B cell (primary cell): Measurements from ENCODE around the gene EHBP1. TPM values are rescaled to one million over a fixed set of nuclear protein-coding genes. Genes with fewer than 3 reads are reported as not detected.
A peak's percentile ranks its signal among the peaks of the same experiment; 100 is the strongest.

Experiments
- ATAC-seq: fragments of 200-7000 bp; cut with Tn5 transposase; one replicate; pipeline ENCODE4 v1.10.0; 2021; ENCODE audit warnings: low read depth, mild to moderate bottlenecking, moderate number of reproducible peaks, moderate library complexity
- CTCF ChIA-PET: fragments of 350-600 bp; sonication (Branson Sonifier 250); formaldehyde crosslinking; loops from one replicate; lab custom pipeline; 2021; ENCODE audit warnings: antibody characterized with exemption, inconsistent platforms; lab: Charles Lee
- POLR2A ChIA-PET: fragments of 350-600 bp; sonication (Branson Sonifier 250); formaldehyde crosslinking; loops from one replicate; lab custom pipeline; 2021; ENCODE audit warnings: antibody characterized with exemption; lab: Charles Lee
- DNase-seq: peaks from one replicate; pipeline ENCODE4 v3.0.0; 2013
- H2AFZ ChIP-seq: 2 replicates; pipeline ENCODE4 v1.6.1; 2012; ENCODE audit warnings: mild to moderate bottlenecking, low read depth, low read length; ENCODE audit not compliant: insufficient read depth, poor library complexity, severe bottlenecking
- H3K27ac ChIP-seq, 2 donors: 1 replicate in 1 of 2; 2 replicates in 1 of 2; pipeline ENCODE4 v1.5.1; 2012 to 2013; ENCODE audit warnings: low read length in 2 of 2, mild to moderate bottlenecking in 2 of 2, moderate library complexity in 1 of 2
- H3K27me3 ChIP-seq, 4 experiments: fragments of 200-600 bp in 1 of 4; sonication (generic) in 1 of 4; replicated peaks in 1 of 4; 1 replicate in 2 of 4; 2 replicates in 2 of 4; pipeline versions ENCODE4 v1.6.1 to v1.7.0; 2013 to 2016; ENCODE audit warnings: low read length in 3 of 4, mild to moderate bottlenecking in 2 of 4, mixed read lengths in 1 of 4, moderate library complexity in 1 of 4; ENCODE audit not compliant: insufficient read depth in 4 of 4, control insufficient read depth in 3 of 4; ENCODE audit errors: control extremely low read depth in 1 of 4
- H3K36me3 ChIP-seq, 2 experiments: replicated peaks in 1 of 2; 1 replicate in 1 of 2; 2 replicates in 1 of 2; pipeline versions ENCODE4 v1.6.1 to v1.7.1; 2013; ENCODE audit warnings: low read length in 1 of 2; ENCODE audit not compliant: insufficient read depth in 2 of 2, control insufficient read depth in 1 of 2; ENCODE audit errors: control extremely low read depth in 1 of 2, extremely low read depth in 1 of 2
- H3K4me1 ChIP-seq, 2 donors: fragments of 200-600 bp in 1 of 2; sonication (generic) in 1 of 2; 1 replicate in 1 of 2; 2 replicates in 1 of 2; pipeline versions ENCODE4 v1.5.1 to v1.6.1; 2013 to 2017; ENCODE audit warnings: low read length in 2 of 2; ENCODE audit not compliant: control insufficient read depth in 2 of 2, insufficient read depth in 2 of 2
- H3K4me2 ChIP-seq: replicated peaks from 2 replicates; pipeline ENCODE3; 2012; ENCODE audit warnings: mild to moderate bottlenecking, low read depth, low read length; ENCODE audit not compliant: poor library complexity, severe bottlenecking
- H3K4me3 ChIP-seq, 5 experiments: fragments of 200-600 bp in 1 of 5; sonication (generic) in 1 of 5; 1 replicate in 3 of 5; 2 replicates in 2 of 5; pipeline versions ENCODE4 v1.5.1 to v1.7.0; 2011 to 2016; ENCODE audit warnings: low read length in 4 of 5, mild to moderate bottlenecking in 4 of 5, low read depth in 2 of 5, control low read depth in 1 of 5, moderate library complexity in 1 of 5; ENCODE audit not compliant: insufficient read depth in 1 of 5; ENCODE audit errors: control extremely low read depth in 1 of 5, extremely low read depth in 1 of 5
- H3K79me2 ChIP-seq: fragments of 200-600 bp; sonication (generic); one replicate; pipeline ENCODE4 v1.6.0; 2016; ENCODE audit warnings: low read length; ENCODE audit not compliant: control insufficient read depth, insufficient read depth
- H3K9ac ChIP-seq: fragments of 200-600 bp; sonication (generic); 2 replicates; pipeline ENCODE4 v1.6.1; 2017; ENCODE audit warnings: mild to moderate bottlenecking, low read length, moderate library complexity
- H3K9me3 ChIP-seq, 3 donors: one replicate each; pipeline versions ENCODE4 v1.6.1 to v1.7.1; 2013; ENCODE audit warnings: low read length in 2 of 3; ENCODE audit not compliant: control insufficient read depth in 2 of 3, insufficient read depth in 1 of 3; ENCODE audit errors: control extremely low read depth in 1 of 3
- H4K20me1 ChIP-seq: 2 replicates; pipeline ENCODE4 v1.6.0; 2012; ENCODE audit warnings: mild to moderate bottlenecking, low read length; ENCODE audit not compliant: insufficient read depth, control insufficient read depth, poor library complexity, severe bottlenecking
- H3K27ac Mint-ChIP-seq: one replicate; pipeline ENCODE4 v1.8.0; 2021; ENCODE audit warnings: mixed read lengths
- H3K27me3 Mint-ChIP-seq: one replicate; pipeline ENCODE4 v1.8.0; 2021; ENCODE audit warnings: mixed read lengths
- H3K4me1 Mint-ChIP-seq: one replicate; pipeline ENCODE4 v1.8.0; 2021; ENCODE audit warnings: mixed read lengths
- H3K4me3 Mint-ChIP-seq: one replicate; pipeline ENCODE4 v1.8.0; 2021; ENCODE audit warnings: mixed read lengths
- H3K9me3 Mint-ChIP-seq: one replicate; pipeline ENCODE4 v1.8.0; 2022; ENCODE audit warnings: mixed read lengths; ENCODE audit not compliant: insufficient read depth
- EZH2 ChIP-seq: IDR thresholded peaks from 2 replicates; pipeline ENCODE4 v1.6.1; 2012; ENCODE audit warnings: borderline replicate concordance, low read depth, mild to moderate bottlenecking, moderate library complexity, low read length; ENCODE audit not compliant: insufficient read depth, poor library complexity, severe bottlenecking
- WGBS: methylation state at CpG from one replicate; pipeline ENCODE4 v1.1.5; 2013; ENCODE audit warnings: missing lambda C conversion rate; ENCODE audit not compliant: insufficient coverage; 5-methylcytosine and 5-hydroxymethylcytosine counted together
- intact Hi-C: fragments of 100-400 bp; cut with micrococcal nuclease; formaldehyde crosslinking; loops from one replicate; pipeline ENCODE4 v1.10.0; 2022
- polyA minus RNA-seq: library from RNA; depleted of rRNA, polyadenylated mRNA; stranded (reverse); fragments of >200 nt; gene quantifications from 2 replicates; pipeline ENCODE4 v1.2.3, GENCODE V29; 2012
- polyA plus RNA-seq: library from polyadenylated mRNA; depleted of rRNA; stranded (reverse); fragments of >200 nt; gene quantifications from 2 replicates; pipeline ENCODE4 v1.2.3, GENCODE V29; 2012
- total RNA-seq, 2 donors: library from RNA; stranded (reverse); fragments of 120-200 nt in 1 of 2; gene quantifications; 1 replicate in 1 of 2; 2 replicates in 1 of 2; pipeline versions ENCODE4 v1.2.3 to v1.2.4, GENCODE V29; 2013 to 2022
- TF ChIP-seq, protein P1 (sequence below): fragments of 200-600 bp; IDR thresholded peaks from one replicate; pipeline ENCODE4 v1.8.0; 2022; ENCODE audit warnings: antibody characterized with exemption, mild to moderate bottlenecking

EHBP1 gene
- total RNA-seq (34.7 and 36.3 TPM in 2 replicates), polyA plus RNA-seq (8.8 and 14.4 TPM in 2 replicates), polyA minus RNA-seq (10.4 and 13.6 TPM in 2 replicates)
- total RNA-seq (2013), result 20.4 TPM

DNA sequence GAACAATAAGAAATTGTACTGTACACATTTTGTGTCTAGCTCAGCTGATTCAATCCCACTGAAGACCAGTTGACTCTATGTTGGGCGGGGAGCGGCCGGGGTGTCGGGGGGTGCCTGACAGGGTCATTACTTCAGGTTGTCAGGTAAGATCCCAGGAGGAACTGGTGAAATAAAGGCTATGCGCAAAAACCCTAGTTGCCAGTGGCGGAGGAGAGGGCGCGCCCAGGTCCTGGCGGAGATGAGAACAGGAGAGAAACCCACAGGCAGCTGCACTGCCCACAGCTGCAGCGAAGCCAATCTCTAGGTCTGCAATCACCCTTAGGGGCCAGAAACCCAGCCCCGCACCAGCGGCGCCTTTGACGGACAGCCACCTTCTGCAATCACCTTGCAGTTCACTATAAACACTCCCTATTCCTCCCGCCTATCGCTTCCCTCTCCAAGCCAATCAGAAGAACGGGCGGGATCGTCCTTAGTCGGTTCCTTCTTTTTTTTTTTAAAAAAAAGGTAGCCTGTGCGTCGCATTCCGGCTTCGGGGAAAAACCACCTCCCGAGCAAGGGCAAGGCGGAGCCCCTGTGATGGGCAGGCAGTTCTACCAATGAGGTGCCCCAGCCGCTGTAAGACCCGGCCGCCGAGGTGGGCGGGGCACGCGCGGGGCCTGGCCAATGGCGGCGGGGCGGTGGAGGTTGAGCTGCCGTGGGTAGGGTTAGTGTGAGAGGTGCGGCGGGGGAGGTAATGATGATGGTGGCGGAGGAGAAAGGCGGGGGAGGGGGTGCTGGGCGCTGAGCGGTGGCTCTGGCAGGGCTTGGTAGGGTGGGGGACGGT lies at the start of gene EHBP1:
Gene EHBP1 (plus strand): TSS at position 707 of the 823 bp plus-strand sequence. CDS start 1,479 bp downstream, outside the sequence.
- Histone ChIP-seq H3K4me1 (peaks cover 20 to 21% of the 10 kb centered on the region in 2 donors), H3K4me3 (peak within 1 kb of the TSS; percentile 67 to 85 (median 74)), H3K79me2 (peaks cover 22% of the 10 kb centered on the region), H3K9ac (peak within 1 kb of the TSS; percentile 79), H3K9me3 (no peaks in the 10 kb centered on the region), H3K27ac (peak within 1 kb of the TSS; percentile 35 to 47), H2AFZ (peak within 1 kb of the TSS; percentile 94), H3K4me2 (peak within 1 kb of the TSS; percentile 94), H3K27me3 (no peaks in the 10 kb centered on the region), H3K36me3 (no peaks in the 10 kb centered on the region), H4K20me1 (no peaks in the 10 kb centered on the region)
- CTCF ChIA-PET, result interaction anchor here (1.0 kb wide), 1 partner anchor 11 kb away, joined by 3 read pairs; no protein-coding TSS in a partner anchor
- Mint-ChIP-seq H3K9me3 (no peaks in the 10 kb centered on the region), H3K4me1 (peaks cover 33% of the 10 kb centered on the region), H3K27ac (peak within 1 kb of the TSS; percentile 80), H3K27me3 (no peaks in the 10 kb centered on the region), H3K4me3 (peak within 1 kb of the TSS; percentile 93)
- POLR2A ChIA-PET, result interaction anchor here (1.4 kb wide), 1 partner anchor 884 kb away, joined by 6 read pairs; the partner anchor contains the start of genes MDH1 and WDPCP
- intact Hi-C loops, result loop anchor here (1.0 to 10.0 kb wide), 7 partner anchors 45 to 1013 kb away; partner anchors contain the start of genes B3GNT2, CCT4, MDH1 and OTX1
- TF ChIP-seq, protein P1, sequence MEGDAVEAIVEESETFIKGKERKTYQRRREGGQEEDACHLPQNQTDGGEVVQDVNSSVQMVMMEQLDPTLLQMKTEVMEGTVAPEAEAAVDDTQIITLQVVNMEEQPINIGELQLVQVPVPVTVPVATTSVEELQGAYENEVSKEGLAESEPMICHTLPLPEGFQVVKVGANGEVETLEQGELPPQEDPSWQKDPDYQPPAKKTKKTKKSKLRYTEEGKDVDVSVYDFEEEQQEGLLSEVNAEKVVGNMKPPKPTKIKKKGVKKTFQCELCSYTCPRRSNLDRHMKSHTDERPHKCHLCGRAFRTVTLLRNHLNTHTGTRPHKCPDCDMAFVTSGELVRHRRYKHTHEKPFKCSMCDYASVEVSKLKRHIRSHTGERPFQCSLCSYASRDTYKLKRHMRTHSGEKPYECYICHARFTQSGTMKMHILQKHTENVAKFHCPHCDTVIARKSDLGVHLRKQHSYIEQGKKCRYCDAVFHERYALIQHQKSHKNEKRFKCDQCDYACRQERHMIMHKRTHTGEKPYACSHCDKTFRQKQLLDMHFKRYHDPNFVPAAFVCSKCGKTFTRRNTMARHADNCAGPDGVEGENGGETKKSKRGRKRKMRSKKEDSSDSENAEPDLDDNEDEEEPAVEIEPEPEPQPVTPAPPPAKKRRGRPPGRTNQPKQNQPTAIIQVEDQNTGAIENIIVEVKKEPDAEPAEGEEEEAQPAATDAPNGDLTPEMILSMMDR, result no peak
- no peak for TF ChIP-seq EZH2
- DNase-seq (peak; percentile 98), ATAC-seq (peak; percentile 93)
- under 1% methylated on average over 45 of the region's 45 CpGs for WGBS

DNA sequence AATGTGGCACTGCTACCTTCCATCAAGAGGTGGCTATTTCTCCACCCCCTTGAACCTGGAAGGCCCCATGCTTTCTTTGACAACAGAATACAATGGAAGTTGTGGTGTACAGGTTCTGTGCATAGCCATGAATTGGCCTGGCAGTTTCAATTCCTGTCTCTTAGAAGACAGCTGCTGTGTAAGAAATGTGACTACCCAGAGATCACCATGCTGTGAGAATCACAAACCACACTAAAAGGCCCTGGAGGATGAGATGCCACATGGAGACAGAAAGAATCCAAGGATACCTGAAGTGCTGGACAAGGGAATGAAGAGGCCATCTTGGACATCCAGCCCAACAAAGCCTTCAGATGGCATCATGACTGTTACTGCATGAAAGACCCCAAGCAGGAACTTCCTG lies 47.7 kb upstream of the EHBP1 start:
- Mint-ChIP-seq H3K27ac (peak overlapping the region; percentile 76), H3K9me3 (no peaks in the 10 kb centered on the region), H3K27me3 (no peaks in the 10 kb centered on the region), H3K4me1 (peaks cover 28% of the 10 kb centered on the region), H3K4me3 (no peak overlapping the region)
- ChIA-PET CTCF (no interaction called here), POLR2A (no interaction called here)
- Histone ChIP-seq H3K9me3 (no peaks in the 10 kb centered on the region), H3K4me3 (no peak overlapping the region), H3K36me3 (no peaks in the 10 kb centered on the region), H2AFZ (peak overlapping the region; percentile 83), H4K20me1 (no peaks in the 10 kb centered on the region), H3K4me1 (peaks cover 18 to 27% of the 10 kb centered on the region in 2 donors), H3K27ac (peak overlapping the region; percentile 52 to 79), H3K9ac (peak overlapping the region; percentile 18), H3K79me2 (no peaks in the 10 kb centered on the region), H3K4me2 (peak overlapping the region; percentile 37), H3K27me3 (no peaks in the 10 kb centered on the region)
- peak; percentile 39 for ATAC-seq
- peak; percentile 57 for DNase-seq
- TF ChIP-seq, protein P1, result no peak
- no peak for TF ChIP-seq EZH2
- intact Hi-C loops, result no loop called here
